HG03442 (cell line): Measurements from ENCODE around the gene PDCD4.

Experiments used
- ATAC-seq: cut with Tn5 transposase; IDR thresholded peaks from one replicate; pipeline ENCODE4 v1.9.1; 2021; ENCODE audit warnings: mild to moderate bottlenecking, moderate library complexity; ENCODE audit not compliant: unreplicated experiment

The PDCD4 gene

DNA sequence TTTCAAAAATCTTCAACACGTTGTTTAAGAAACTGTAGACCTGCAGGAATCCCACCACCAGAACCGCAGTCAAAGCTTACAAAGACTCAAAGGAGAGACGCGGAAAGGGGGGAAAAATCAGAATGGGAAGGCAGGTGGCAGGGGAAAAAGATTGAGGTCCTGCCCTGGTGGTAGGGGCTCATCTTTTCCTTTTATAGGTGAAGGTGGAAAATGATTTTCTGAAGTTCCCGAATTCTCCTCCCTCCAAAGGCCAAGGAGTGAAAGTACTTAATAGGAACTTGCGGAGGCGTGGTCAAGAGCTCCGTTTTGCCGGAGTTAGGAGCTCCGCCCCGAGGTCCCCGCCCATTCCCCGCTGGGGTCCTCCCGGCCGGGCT lies 46.5 kb downstream of the PDCD4 start:
- no peak for ATAC-seq

DNA sequence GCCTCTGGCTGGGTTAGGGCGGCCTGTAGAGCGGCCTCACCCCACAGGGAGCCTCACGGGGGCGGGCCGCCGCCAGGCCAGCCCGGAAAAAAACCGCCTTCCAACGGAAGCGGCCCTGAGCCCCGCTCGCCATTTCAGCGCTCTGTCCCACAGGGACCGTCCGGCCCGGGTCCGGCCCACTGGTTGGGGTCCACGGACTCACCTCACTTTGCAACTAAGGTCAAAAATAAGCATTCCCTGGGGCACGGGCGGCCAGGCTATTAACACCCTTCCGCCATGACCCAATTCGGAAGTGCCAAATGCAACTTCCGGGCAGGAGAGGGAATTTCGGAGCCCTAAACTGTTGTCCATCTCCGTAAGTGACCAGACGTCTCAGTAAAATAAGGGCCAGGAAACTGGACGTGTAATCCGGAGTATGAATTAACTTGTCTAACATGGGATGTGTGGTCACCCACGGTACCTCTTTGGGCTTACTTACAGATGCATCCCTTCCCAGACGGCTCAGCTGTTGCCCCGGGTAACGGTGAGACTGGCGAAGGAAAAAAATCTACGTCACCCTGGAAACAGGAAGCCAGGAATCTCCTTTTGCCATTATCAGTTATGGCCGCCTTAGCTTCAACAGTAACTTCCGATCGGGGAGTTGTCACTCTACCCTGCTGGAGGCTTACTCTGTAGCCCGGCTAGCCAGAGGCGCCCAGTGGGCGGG lies 47.1 kb downstream of the PDCD4 start, which contains the start of gene BBIP1:
Gene BBIP1 (minus strand): TSS at position 538 of the 706 bp plus-strand sequence. CDS start 1,023 bp downstream, outside the sequence.
- peak; percentile 86 for ATAC-seq

DNA sequence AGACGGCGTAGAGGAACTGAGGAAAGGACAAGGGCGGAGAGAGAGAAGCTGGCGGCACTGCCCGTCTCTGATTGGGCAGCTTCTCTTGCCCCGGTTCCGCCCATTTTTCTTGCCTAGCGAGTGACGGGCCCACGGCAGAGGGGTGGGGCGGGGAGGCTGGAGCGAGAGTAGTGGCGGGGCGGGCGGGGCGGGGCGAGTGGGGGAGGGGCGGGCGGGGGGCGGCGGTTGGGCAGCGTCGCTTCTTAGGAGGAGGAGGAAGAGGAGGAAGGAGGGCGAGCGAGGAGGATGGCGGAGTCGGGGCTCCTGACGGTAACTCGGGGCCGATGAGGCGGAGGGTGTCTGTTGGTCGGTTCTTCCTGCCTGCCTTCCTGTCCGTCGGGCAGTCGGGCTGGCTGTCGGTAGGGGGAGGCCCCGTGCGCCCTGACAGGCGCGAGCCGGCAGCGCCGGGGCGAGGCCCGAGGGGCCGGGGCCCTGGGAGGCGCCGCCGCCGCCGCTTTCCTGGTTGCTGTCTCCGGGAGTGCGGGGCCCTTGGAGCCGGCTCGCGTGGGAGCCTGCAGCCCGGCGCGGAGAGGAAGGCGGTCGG lies 47.7 kb downstream of the PDCD4 start, which contains the start of gene SHOC2:
Gene SHOC2 (plus strand): TSS at position 256 of the 583 bp plus-strand sequence. CDS start 44,755 bp downstream, outside the sequence.
- ATAC-seq, result peak; percentile 9

DNA sequence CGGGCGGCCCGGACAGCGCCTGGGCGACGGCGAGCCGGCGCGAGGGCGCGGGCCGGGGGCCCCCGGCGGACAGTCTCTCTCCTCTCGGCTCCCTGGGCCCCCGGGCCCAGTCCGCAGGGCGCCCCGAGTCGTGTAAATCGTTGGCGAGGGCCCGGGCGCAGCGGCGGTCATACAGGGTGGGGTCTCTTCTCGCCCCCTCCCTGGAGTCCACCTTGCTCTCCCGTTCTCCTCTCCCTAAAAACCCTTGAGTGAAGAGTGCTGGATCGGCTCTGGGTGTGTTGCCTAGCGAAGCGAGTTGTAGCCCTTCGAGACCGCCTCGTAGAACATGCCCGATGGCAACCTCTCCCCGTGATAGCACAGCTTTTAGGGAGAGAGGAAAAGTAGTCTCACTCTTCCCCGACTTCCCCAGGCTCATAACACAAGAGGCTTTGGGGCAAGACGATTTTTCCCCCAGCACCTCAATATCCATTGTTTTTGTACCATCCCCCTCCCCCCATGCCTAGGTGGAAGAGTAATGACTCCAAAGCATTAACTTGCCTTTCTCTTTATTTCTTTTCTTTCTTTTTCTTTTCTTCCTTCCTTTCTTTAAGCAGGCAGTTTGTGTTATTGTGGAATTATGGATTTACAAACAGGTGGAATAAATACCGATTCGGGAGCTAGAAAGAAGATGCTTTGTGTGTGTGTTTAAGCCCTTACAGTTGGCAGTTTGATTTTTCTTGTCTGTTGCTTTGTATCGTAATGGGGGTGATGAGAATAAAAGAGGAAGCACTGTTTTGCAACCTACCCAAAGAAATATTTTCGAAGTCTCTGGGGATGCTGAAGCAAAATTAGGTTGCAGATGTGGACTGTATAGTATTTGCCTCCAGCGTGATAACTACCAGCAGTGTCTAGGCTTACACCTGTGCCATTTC lies 48.5 kb downstream of the PDCD4 start:
- ATAC-seq, result peak; percentile 24

DNA sequence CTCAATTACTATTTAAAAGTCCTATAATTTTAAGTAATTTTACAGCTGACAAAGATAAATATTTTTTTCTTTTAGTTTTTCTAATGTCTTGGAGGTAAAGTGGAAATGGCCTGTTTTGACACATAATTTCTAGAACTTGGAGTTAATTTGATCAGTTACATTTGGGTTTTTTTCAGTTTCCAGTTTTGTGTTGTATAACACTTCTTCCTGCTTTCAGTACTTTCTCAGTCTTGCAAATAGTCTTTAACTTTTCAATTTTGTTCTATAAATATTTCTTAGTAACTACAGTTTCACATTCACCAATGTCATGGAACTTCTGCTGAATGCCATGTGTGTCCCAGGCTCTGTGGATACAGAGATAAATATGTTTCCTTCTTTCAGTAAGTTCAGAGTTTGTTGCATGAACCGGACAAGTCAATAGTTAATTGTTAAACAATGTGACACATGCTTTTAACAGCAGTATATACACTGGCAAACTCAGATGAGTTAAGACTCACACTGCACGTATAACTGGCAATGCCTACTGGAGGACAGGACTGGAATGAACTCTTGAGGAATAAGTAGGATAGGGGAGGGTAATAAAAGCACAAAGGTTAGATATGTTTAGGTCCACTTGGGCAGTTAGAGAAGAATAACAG lies 52.2 kb downstream of the PDCD4 start:
- no peak for ATAC-seq

GRCh38 chr10:110927461-110927860 lies 55.7 kb downstream of the PDCD4 start:
- ATAC-seq, result no peak

GRCh38 chr10:110931769-110932381 lies 60.1 kb downstream of the PDCD4 start:
- no peak for ATAC-seq

DNA sequence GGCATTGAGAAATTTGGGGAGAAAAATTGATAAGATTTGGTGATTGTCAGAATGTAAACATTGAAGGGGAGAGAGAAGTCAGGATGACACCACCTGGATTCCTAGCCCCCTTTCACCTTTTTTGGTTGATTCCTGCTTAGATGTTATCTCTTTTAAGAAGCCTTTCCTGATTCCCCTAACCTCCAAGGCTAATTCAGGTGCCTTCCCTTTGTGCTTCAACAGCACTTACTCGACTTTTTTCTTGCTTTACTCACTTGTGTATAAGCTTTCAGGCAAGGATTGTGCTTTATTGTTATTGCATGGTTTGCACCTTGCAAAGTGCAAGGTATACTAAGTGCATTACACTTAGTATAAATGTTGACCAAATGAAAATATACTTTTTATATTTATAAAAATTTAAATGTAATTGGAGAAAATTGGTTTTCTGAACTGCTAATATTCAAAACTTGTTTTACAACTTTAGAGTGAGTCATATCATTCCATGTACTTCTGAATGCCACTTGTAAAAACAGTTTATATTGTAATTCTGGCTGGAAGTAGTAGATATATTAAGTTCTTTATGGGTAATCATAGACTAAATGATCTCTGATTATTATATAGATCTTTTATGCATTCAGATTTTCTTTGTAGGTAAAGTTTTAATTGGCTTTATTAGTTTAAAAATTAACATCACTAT lies 60.9 kb downstream of the PDCD4 start:
- no peak for ATAC-seq

- ATAC-seq, result no peak
Observed at GRCh38 chr10:110936757-110937156, 65.0 kb downstream of the PDCD4 start.

- no peak for ATAC-seq
Observed at GRCh38 chr10:110939419-110939818, 67.7 kb downstream of the PDCD4 start.

- no peak for ATAC-seq
Observed at GRCh38 chr10:110944792-110945396, 73.2 kb downstream of the PDCD4 start.

DNA sequence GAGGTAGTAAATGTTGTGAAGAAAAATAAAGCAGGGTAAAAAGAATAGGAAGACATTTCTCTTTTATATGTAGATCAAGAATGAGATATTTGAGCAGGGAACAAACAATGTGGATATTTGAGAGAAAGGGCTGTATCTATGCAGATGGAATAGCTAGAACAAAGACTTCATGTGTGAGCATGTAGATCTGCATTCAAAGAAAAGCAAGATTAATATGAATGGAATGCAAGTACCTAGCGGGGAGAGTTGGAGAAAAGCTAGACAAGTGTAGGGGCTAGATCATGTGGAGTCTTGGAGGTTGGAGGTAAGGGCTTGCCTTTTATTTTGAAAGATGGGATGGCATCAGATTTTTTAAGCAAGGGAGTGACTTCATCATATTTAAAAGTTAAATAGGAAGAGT lies 74.8 kb downstream of the PDCD4 start:
- no peak for ATAC-seq

DNA sequence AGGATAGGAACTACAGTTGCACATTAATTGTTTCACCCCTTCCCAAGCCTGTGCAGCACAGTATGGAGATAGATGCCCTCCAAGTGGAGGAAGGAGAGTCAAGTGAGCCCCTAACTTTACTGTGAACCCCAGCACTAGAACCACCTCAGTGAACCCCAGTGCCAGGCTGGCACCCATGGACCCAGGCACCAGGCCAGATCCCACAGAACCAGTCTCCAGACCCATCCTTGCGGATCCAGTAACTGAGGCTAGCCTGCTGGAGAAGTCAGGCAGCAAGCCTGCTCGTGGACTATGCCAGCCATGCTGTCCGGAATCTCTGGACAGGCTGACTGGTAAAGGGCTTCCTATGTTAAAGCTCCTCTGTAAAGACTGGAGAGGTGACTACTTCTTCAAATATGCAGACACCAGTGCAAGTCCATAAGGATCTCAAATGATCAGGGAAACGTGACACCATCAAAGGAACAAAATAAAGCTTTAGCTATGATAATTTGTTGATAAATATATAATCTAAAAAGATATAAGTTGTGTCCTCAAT lies 75.4 kb downstream of the PDCD4 start:
- no peak for ATAC-seq
